Activated CD4-positive, alpha-beta T cell treated with anti-CD3 and anti-CD28 coated beads for 36 hours (primary cell): ENCODE data around the gene HORMAD2. TPM values are rescaled to one million over a fixed set of nuclear protein-coding genes. Genes with fewer than 3 reads are reported as not detected.

ENCODE experiments used
- total RNA-seq, 2 experiments: library from RNA; stranded (reverse); gene quantifications; one replicate each; pipeline ENCODE4 v1.2.3, GENCODE V29; 2021

The HORMAD2 gene
- total RNA-seq, 2 experiments from 2014 or later, result not detected

Other genes starting within 250 kb of the HORMAD2 start
- gene ASCC2, start 242.2 kb upstream of the HORMAD2 start, total RNA-seq, result 10 to 100 TPM; 56.0 to 69.9 TPM
- gene MTMR3, start 197.3 kb upstream of the HORMAD2 start, total RNA-seq, result 10 to 100 TPM; 19.2 to 22.8 TPM
- 100 to 1,000 TPM in 1 of 2 experiments, 10 to 100 TPM in 1; 77.3 to 105 TPM for gene LIF, start 166.3 kb downstream of the HORMAD2 start, total RNA-seq
- 10 to 100 TPM; 13.8 to 17.6 TPM for gene OSM, start 186.4 kb downstream of the HORMAD2 start, total RNA-seq
- gene CASTOR1, start 209.0 kb downstream of the HORMAD2 start, total RNA-seq, result 1 to 10 TPM; 1.6 to 2.2 TPM
- 10 to 100 TPM; 20.1 to 21.6 TPM for gene TBC1D10A, start 246.5 kb downstream of the HORMAD2 start, total RNA-seq